Prostate gland (tissue), 2 donors: Measurements from ENCODE around the gene PEX5.

Source experiments
- CTCF ChIP-seq, 4 experiments: fragments of 200-600 bp in 2 of 4; fragments of 450-650 bp in 2 of 4; sonication (generic) in 2 of 4; IDR thresholded peaks; 1 replicate in 3 of 4; 2 replicates in 1 of 4; pipeline ENCODE4 v1.5.1; 2016 to 2019; ENCODE audit warnings: antibody characterized with exemption in 4 of 4, mild to moderate bottlenecking in 2 of 4, moderate library complexity in 2 of 4
- POLR2A ChIP-seq: fragments of 450-650 bp; IDR thresholded peaks from one replicate; pipeline ENCODE4 v1.6.1; 2016; ENCODE audit warnings: antibody characterized with exemption, mild to moderate bottlenecking

GRCh38 chr12:7176595-7176994 lies 12.9 kb upstream of the PEX5 start:
- TF ChIP-seq CTCF (IDR thresholded peaks at IDR 0.05) = no peak
- no peak for TF ChIP-seq POLR2A
